GM18508 (cell line): ENCODE measurements around the gene LTC4S.

Experiments
- ATAC-seq: cut with Tn5 transposase; IDR thresholded peaks from one replicate; pipeline ENCODE4 v1.9.1; 2021; ENCODE audit warnings: moderate number of reproducible peaks; ENCODE audit not compliant: insufficient read depth, unreplicated experiment

LTC4S gene

DNA sequence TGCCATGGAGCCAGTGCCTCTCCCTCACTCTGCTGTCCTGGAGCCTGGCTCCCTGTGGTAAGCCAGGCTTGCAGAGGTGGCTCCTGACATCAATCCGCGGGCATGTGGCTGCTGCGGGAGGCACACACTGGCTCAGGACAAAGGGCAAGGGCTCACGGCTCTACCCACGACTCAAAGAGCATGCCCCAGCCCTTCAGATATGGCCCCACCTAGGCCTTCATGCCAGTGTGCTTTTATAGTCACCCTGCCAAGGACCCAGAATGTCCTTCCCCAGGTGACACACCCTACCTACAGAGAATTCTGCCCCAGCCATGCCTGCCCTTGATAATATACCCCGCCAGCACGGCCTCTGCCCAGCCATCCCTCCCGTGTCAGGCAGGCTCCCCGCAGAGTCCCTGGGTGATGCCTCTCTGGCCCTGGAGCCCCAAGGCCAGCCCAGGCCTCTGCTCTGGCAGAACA, 11.3 kb downstream of the LTC4S start:
- ATAC-seq: no peak

DNA sequence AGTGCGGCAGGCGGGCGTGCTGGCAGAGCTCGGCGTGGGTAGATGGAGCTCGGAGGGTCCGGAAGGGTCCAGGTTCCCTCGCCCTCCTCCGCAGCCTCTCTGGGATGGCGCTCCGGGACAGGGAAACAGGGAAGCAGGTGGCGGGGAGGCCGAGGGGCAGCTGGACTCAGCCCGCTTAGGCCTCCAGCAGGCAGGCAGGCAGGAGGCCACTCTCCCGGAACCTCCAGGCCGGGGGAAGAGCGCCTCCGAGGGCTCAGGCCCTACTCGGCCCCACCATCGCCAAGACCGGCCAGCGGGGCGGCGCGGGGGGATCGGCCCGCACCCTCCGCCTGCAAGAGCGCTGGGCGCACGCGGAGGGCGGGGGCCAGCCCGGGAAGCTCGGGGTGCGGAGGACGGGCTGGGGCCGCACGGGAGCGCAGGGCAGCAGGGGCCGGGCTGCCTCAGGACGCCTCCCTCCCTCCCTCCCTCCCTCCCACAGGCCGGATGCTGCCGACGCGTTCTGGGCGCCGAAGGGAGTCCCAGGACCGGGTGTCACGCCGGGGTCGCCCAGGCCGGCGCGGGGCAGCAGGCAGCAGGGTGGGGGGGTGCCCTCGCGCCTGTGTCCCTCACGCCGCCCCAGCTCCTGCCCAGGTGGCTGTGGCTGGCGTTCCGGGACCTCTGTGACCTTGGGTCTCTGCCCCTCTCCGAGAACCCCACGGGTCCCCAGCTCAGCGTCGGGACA, 11.9 kb downstream of the LTC4S start:
- no peak for ATAC-seq

DNA sequence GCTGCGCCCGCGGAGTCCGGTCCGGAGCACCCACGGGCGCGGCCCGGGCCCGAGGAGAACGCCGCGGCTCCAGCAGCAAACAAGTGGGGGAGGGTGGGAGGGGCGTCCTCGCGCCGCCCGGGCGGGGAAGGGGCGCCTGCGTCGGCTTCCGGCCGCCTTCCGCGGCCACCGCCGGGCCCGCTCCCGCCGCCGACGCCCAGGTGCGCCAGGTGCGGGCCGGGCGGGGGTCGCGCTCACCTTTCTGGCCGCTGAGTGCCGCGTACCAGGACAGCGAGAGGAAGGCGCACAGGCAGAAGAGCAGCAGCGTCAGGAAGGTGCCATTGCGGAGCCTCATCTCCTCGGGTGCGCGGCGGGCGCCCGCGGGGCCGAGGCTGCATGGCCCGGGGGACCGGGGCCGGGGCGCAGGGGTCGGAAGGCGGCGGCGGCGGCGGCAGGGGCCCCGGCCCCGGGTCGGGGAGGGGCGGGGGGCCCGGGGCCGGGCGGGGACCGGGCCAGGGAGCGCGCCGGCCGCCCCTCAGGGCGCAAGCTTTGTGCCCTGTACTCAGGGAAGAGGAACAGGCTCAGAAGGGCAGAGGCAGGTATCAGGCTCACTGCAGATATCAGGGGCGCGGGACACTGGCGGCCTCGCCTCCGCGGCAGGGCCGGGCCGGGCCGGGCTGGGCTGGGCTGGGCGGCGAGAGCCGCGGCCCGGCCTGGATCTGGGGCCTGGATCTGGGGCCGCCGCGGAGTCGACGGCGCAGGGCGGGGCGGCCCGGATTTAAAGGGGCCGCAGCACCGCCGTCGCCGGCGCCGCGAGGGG, 12.7 kb downstream of the LTC4S start, which contains the start of gene MGAT4B:
Gene MGAT4B (minus strand): TSS at position 617 of the 799 bp plus-strand sequence. CDS start 283 bp downstream, at position 334.
- ATAC-seq: no peak

DNA sequence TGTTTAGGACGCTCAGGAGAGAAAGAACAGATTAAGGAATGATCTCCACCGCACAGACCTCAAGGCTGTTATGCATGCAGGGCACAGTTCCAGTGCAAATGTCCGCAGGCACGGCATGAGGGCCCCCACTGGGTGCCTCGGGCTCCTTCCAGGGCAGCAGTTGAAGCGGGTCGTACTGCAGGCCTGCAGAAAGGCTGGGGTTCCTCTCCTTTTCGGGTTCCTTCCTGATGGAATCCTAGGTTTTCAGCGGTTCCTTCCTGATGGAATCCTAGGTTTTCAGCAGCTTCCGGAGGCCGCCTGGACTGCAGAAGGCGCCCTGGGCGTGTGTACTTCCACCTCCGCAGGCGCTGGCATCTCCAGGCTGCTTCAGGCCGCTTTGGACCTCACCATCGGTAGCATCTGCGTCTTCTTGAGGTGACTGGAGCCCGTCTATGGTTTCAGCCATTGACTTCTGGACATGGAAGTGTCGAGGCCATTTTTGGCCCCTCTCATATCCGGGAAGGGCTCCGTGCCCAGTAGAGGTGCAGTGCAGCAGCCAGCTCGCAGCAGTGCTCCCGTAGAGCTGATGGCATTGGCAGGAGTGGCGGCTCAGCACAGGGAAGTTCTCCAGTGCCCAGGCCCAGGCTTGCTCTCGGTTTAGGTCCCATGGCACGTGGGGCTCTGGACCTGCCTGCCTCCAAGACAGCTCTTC, 18.5 kb downstream of the LTC4S start:
- ATAC-seq: no peak

DNA sequence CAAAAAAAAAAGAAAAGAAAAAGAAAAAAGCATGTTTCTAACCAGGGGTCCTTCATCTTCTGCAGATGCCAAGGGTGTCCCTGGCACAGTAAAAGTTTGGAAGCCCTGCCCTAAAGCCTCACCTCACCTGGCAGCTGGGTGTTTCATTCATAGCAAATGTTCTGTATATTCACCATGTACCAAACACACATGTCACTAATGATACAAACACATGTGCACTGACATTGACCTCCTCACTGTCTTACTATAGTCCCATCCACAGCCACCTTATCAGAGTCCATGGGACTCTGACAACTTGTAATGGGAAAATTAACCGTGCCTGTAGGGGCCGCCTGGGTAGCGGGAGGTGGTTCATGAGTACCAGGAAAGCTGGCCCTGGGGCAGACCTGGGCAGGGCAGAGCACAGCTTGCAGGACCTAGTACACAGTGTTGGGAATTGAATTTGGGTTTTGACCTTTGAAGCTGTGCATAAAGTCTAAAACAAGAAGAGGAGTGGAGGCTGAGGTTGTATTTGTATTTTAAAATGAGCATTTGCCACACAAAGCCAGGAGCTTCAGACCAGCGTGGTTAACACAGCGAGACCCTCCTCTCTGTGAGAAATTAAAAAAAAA, 19.3 kb downstream of the LTC4S start:
- ATAC-seq: no peak

DNA sequence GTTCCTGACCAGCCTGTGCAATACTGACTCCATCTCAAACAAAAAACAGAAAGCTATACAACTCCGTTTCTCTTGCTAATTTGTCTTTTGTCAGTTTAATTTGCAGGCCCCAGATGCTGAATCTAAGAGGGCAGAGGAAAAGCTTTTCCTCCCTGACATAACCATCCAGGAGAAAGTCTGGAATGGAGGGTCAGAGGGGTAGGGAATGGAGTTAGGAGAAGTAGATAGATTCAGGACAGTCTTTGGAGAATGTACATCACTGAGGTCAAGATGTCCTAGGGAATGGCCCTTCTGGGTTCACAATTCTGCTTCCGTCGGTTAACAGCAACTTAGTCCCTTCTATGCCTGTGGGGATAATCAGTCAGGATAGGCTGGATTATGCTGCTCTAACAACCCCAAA, 20.3 kb downstream of the LTC4S start:
- no peak for ATAC-seq

DNA sequence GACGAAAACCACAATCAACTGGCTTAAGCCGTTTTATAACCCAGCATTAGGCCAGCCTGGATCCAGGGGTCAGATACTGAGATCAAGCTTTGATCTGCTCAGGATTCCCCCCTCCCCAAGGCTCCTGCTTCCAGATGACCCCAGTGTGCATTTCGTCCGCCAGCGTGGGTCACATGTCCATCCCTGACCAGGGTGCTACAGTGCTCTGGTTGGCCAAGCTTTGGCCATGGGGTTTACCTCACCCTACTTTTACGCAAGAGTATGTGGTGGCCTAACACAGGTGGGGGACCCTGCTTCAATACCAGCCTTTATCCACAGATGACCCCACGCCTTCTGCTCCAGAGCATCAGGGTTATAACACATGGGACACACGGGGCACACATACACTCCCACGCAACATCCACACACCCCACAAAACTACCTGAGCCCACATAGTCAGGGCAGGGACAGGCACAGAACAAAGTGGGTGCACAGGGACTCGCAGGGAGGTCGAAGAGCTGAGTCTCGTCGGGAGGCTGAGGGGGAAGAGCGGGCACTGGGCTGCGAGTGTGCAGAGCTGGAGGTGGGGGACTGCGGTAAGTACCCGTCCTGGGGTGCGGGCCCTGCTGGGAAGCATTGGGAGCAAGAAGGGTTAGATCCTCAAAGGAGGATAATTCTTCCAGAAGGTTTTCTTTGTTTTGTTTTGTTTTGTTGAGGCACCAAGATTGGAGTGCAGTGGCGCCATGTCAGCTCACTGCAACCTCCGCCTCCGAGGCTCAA, 21.9 kb downstream of the LTC4S start:
- no peak for ATAC-seq

DNA sequence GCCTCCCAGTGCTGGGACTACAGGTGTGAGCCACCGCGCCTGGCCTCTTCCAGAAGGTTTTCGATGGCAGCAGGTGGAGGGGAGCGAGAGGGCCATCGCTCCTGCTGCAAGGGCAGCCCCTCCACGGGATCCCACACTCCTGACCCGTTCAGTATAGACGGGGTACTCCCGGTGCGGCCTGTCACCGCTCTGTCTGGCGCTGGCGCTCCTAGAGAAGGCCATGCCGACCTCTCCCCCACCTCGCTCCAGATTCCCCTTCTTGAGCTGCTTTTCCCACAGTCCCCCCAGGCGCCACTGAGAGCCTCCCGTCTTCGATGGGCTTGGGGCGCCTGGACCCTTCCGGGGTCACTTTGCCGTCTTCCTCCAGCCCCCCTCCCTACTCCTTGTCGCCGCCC, 22.6 kb downstream of the LTC4S start:
- ATAC-seq: no peak

DNA sequence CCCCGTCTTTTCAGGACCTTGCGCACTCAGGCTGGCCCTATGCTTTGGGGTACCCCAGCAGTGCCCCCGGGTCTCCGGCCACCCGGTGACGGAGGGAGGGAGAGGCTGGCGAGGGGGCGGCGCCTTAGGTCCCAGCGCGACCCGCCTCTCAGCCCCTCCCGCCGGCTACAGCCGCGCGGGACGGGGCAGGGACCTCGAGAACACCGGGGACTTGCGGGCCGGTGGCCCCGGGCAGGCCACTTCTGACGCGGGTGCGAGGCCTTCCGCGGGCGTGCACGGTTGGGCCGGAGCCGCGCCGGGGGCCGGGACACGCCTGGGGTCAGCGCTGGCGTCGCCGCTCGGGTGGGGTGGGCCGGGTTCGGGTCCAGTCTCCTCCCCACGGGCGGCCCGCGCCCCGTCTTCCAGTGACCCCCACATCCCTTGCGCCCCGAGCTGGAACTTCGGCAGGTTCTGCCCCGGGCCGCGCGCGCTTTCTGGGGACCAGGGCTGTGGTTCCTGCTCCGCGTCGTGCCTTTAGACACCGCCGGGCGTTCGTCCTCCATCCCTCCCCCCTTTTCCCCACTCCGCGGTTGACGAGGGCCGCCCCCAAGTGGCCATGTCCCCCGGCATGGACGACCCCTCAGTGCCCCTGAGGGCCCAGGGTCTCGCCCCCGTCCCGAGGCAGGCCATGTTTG, 23.1 kb downstream of the LTC4S start:
- no peak for ATAC-seq

DNA sequence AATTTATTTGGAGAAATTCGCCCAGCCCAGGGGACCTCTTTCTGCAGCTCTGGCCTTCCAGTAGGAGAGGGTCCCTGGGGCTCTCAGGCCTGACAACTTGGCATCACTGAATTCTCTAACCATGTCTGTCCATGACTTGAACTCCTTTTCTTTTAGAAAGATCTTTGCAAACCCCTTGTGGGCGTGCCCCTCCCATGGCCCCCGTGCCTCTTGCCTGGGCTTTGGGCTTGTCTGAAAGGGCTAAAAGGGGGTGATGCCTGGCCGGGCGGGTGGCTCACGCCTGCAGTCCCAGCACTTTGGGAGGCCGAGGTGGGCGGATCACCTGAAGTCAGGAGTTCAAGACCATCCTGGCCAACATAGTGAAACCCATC, 23.7 kb downstream of the LTC4S start:
- ATAC-seq: no peak

DNA sequence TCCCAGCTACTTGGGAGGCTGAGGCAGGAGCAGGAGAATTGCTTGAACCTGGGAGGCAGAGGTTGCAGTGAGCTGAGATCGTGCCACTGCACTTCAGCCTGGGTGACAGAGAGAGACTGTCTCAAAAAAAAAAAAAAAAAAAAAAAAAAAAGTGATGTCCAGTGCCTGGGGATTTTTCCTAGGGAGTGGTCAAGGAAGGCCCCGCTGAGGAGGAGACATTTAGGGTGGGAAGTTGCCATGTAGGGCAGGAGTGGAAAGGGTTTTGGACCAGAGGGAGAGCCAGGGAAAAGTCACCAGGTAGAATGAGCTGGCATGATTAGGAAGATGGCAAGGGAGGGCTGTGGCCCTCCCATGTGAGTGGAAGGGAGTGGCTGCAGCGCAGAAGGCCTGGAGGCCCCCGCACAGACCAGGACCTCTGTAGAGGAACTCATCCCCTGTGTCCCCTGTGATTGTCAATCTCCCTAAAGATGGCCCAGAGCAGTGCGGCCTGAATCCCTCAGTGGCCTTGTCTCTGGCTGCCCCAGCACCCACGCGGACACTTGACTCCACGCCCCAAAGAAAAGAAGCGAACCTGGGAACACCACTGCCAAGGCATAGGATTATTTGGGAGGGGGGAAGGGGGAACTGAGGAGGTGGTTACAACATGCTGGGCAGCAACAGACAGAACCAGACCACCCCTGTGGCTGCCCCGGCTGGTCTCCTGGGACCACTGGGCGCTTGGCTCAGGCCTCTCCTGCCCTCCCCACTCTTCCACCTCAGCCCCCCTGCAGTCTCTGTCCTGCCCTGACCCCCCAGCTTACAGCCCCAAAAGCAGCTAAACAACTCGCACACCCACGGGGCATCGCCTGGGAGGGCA, 24.3 kb downstream of the LTC4S start:
- no peak for ATAC-seq

DNA sequence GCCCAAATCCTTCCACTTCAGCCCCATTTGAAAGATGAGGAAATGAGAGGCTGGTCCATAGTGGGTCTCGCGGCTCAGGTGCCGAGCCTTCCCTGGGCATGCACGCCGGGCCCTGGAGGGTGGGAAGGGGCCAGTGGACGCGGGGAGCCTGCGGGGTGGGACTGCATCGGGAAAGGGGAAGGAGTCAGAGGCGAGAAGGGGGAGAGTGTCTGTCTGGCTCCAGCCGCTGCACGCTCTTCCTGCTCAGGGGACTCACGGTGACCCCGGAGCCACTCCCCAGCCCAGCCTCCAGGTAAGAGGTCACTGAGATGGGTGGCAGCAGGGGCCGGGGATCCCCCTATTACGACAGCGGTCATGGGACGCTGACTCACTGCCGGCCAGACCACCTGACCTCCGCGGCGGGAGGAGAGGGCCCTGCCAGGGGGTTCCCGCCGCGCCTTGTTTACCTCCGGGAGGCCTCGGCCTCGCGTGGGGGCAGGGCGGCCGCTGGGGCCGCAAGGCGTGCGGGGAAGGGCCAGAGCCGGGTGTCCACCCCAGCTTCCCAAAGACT, 25.0 kb downstream of the LTC4S start:
- peak; percentile 53 for ATAC-seq

DNA sequence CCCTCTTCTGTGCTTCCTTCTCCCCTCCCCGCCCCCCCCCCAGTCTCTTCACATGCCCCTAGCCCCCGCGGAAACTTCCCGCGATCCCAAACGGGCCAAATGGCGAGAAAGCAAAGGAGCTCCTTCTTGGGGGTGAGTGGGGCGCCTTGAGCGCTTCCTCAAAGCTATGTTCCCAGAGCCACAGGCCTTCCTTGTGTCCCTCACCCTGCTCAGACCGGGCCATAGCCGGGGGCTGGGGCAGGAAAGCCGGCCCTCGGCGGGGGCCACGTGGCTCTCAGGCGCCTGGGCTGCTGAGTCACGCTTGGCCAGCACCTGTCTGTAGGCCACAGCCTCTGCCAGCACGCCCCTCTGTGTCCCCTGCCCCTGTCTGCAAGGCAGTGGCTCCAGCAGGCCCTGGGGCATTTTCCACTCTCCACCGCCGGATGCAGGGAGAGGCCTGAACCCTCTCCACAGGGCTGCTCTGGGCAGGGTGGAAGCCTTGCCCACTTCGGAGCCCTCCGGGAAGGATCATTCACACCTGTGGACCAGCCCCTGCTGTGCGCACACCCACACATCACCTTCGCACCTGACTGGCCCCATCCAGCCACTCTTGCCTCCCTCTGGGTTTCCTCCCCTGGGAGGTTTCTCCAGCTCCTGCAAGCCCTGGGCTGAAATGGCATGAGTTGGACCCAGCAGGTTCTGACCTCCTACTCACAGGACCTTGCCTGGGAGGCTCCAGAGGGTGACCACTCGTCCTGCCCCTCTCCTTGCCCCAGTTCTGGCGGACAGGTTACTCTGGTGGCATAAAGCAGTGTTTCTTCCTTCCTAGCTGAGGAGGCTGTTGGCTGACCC, 25.7 kb downstream of the LTC4S start:
- no peak for ATAC-seq

DNA sequence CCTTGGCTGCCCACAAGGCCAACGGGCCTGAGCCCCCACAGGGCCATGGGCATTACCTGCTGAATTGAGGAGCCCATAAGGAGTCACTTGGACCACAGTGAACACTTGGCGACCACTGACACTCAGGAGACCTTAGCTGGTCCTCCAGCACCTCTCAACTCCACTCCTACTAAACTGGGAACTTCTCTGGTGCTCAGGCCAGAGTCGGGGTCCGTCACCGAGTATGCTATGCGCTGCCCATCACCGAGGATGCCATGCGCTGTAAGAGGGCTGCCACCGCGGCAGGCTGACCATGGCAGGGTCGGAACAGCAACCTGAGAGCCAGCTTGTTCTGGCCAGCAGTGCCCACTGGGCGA, 26.3 kb downstream of the LTC4S start:
- no peak for ATAC-seq

DNA sequence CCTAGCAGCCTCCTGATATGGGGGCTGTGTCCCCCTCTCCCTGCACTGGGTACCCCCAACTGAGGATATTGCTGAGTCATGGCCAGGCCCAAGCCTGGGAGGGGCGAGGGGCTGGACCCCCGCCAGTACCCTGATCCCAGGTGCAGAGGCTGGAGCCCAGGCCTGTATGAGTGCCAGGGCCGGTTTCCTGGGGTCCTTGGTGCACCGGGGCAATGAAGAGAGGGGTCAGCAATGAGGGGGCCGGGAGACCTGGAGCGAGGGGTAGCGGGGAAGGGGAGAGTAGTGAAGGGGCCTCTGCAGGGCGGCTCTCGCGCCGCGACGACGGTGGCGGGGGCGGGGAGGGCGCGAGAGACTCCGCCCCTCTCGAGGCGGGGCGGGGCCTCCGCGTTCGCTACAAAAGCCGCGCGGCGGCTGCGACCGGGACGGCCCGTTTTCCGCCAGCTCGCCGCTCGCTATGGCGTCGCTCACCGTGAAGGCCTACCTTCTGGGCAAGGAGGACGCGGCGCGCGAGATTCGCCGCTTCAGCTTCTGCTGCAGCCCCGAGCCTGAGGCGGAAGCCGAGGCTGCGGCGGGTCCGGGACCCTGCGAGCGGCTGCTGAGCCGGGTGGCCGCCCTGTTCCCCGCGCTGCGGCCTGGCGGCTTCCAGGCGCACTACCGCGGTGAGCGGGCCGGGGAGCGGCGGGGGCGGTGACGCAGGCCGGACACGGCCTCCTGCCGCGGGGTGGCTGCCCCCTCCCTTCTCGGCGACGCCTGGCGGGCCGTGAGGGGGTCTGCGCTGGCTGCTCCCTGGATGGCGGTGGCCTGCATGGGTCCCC, 26.9 kb downstream of the LTC4S start, which contains the start of gene SQSTM1:
Gene SQSTM1 (plus strand): TSS at position 423 of the 815 bp plus-strand sequence. CDS start 32 bp downstream, at position 455.
- ATAC-seq: no peak

DNA sequence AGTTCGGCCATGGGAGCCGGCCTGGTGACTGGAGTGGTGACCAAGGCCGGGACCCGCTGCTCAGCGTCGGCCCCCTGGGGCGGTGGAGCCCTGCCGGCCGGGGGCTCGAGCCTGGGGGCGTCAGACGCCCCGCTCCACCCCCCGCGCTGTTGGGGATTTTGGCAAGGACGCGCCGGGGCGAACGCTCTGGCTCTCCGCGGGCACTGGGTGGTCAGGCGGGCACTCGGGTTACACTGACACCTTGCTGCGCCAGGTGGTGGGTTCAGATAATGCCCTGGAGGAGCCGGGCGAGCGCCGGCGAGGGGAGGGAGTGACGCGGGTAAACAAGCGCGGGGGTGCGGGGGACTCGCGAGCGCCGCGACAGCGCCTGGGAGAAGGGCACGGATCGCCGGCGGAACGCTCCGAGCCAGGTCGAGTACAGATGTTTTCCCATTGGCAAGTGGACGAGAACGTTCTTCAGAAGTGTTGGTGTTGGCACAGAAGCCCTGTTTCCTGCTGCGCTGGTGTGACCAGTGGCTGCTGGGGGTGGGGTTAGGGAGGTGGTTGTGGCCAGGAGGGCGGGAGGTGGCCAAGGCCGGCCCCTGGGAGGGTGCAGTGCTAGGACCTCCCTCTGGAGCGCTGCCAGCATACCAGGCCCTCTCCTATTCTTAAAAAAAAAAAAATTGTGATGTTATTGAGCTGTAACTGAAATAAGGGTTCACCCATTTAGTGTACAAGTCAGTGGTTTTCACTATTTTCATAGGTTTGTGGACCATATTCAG, 27.7 kb downstream of the LTC4S start:
- ATAC-seq: peak; percentile 39
